Head of caudate nucleus (tissue), 42 donors: ENCODE measurements around the gene UVRAG.

ENCODE experiments used
- DNase-seq, 42 donors: peaks; one replicate each; pipeline versions ENCODE4 v3.0.0 to v3.0.0-alpha.2; 2020 to 2021; ENCODE audit warnings: mixed read lengths in 7 of 42
- intact Hi-C: fragments of 100-400 bp; cut with DNase I; formaldehyde crosslinking; loops from one replicate; pipeline ENCODE4 v1.15.0; 2022

UVRAG gene

GRCh38 chr11:75800728-75801361, 14.2 kb upstream of the UVRAG start:
- intact Hi-C loops, result loop anchor here (5.0 kb wide), 2 partner anchors 66 to 351 kb away; no protein-coding TSS in a partner anchor
- peak in 14 of 42 donors; percentile 23 to 54 (median 42) for DNase-seq

- intact Hi-C loops, result loop anchor here (5.0 kb wide), 2 partner anchors 66 to 351 kb away; no protein-coding TSS in a partner anchor
- DNase-seq, result peak in 18 of 42 donors; percentile 21 to 61 (median 38)
These were observed 13.5 kb upstream of the UVRAG start for GRCh38 chr11:75801362-75802020.

- peak in 5 of 42 donors; percentile 13 to 57 (median 32) for DNase-seq
- intact Hi-C loops, result loop anchor here (5.0 kb wide), 2 partner anchors 65 to 350 kb away; no protein-coding TSS in a partner anchor
These were observed 12.7 kb upstream of the UVRAG start for GRCh38 chr11:75802021-75802912.

GRCh38 chr11:75802913-75803820, 11.8 kb upstream of the UVRAG start:
- intact Hi-C loops, result loop anchor here (5.0 kb wide), 2 partner anchors 64 to 349 kb away; no protein-coding TSS in a partner anchor
- peak; percentile 41 to 95 (median 84) for DNase-seq

- no peak for DNase-seq
- intact Hi-C loops, result no loop called here
These were observed 5.9 kb upstream of the UVRAG start for GRCh38 chr11:75809111-75809510.

- intact Hi-C loops, result no loop called here
These were observed 5.0 kb upstream of the UVRAG start for GRCh38 chr11:75809991-75810390.

GRCh38 chr11:75810637-75811390, 4.2 kb upstream of the UVRAG start:
- intact Hi-C loops, result no loop called here
- no peak for DNase-seq

More at GRCh38 chr11:75809991-75810390, 5.0 kb upstream of the UVRAG start:
- peak in 1 of 42 donors; percentile 13 for DNase-seq

GRCh38 chr11:75811485-75811884, 3.5 kb upstream of the UVRAG start:
- no peak for DNase-seq
- intact Hi-C loops, result no loop called here

- peak in 1 of 42 donors; percentile 1 for DNase-seq
- intact Hi-C loops, result no loop called here
These were observed 2.4 kb upstream of the UVRAG start for GRCh38 chr11:75812542-75813040.

- intact Hi-C loops, result no loop called here
- DNase-seq, result no peak
These were observed 1.9 kb upstream of the UVRAG start for GRCh38 chr11:75813124-75813523.

- no peak for DNase-seq
- intact Hi-C loops, result no loop called here
These were observed 1.4 kb upstream of the UVRAG start for GRCh38 chr11:75813622-75814039.

- DNase-seq, result no peak
- intact Hi-C loops, result no loop called here
These were observed 690 bp upstream of the UVRAG start for GRCh38 chr11:75814363-75814676.

GRCh38 chr11:75815345-75816168, 547 bp downstream of the UVRAG start:
- intact Hi-C loops, result no loop called here
- DNase-seq, result peak in 5 of 42 donors; percentile 25 to 56 (median 42)

- intact Hi-C loops, result no loop called here
- DNase-seq, result no peak
These were observed 1.7 kb downstream of the UVRAG start for GRCh38 chr11:75816561-75817239.

- intact Hi-C loops, result no loop called here
- DNase-seq, result no peak
These were observed 5.6 kb downstream of the UVRAG start for GRCh38 chr11:75820645-75821044.

- intact Hi-C loops, result no loop called here
These were observed 6.2 kb downstream of the UVRAG start for GRCh38 chr11:75821202-75821601.

More at GRCh38 chr11:75821202-75821601, 6.2 kb downstream of the UVRAG start:
- no peak for DNase-seq
